ENCODE data around the gene ZNF821. TPM values are rescaled to one million over a fixed set of nuclear protein-coding genes. Genes with fewer than 3 reads are reported as not detected.

Gene ZNF821
- total RNA-seq, 4 donors from 2014 or later: 3.4 to 6.3 (median 4.3) TPM

DNA sequence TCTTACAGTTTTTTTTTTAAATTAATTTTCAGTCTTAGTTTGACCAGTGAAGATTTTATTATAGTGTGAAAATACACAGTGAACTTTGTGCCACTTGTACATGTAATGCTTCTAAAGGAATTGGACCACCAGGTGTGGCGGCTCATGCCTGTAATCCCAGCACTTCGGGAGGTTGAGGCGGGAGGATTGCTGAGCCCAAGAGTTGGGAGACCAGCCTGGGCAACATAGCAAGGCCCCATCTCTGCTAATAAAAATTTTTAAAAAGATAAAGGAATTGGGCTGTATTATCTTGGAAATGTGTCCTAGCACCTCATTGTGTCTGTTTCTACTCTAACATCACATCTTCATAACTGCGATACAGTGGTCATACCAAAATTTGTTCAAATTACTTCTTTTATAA lies 15.2 kb upstream of the ZNF821 start:
- TF ChIP-seq, protein P1, sequence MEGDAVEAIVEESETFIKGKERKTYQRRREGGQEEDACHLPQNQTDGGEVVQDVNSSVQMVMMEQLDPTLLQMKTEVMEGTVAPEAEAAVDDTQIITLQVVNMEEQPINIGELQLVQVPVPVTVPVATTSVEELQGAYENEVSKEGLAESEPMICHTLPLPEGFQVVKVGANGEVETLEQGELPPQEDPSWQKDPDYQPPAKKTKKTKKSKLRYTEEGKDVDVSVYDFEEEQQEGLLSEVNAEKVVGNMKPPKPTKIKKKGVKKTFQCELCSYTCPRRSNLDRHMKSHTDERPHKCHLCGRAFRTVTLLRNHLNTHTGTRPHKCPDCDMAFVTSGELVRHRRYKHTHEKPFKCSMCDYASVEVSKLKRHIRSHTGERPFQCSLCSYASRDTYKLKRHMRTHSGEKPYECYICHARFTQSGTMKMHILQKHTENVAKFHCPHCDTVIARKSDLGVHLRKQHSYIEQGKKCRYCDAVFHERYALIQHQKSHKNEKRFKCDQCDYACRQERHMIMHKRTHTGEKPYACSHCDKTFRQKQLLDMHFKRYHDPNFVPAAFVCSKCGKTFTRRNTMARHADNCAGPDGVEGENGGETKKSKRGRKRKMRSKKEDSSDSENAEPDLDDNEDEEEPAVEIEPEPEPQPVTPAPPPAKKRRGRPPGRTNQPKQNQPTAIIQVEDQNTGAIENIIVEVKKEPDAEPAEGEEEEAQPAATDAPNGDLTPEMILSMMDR (IDR thresholded peaks at IDR 0.05; ENCODE audit: low read depth): no peak

DNA sequence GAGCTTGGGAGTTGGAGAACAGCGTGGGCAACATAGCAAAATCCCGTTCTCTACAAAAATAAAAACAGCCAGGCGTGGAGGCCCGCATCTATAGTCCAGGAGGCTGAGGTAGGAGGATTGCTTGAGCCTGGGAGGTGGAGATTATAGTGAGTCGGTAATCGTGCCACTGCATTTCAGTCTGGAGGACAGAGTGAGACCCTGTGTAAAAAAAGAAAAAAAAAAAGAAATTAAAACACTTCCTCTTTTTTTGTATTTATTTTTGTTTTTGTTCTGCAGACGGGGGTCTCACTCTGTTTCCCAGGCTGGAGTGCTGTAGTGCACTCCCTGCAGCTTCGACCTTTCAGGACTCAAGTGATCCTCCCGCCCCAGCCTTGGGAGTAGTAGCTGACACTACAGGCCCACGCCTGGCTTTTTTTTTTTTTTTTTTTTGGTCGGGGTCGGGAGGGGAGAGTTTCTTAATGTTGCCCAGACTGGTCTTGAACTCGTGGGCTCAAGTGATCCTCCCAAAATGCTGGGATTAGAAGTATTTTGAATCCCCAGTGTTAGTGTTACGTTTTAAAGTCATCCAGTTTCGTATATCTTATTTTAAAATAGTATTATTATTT lies 12.9 kb upstream of the ZNF821 start:
- TF ChIP-seq, protein P1 (IDR thresholded peaks at IDR 0.05; ENCODE audit: low read depth): no peak

DNA sequence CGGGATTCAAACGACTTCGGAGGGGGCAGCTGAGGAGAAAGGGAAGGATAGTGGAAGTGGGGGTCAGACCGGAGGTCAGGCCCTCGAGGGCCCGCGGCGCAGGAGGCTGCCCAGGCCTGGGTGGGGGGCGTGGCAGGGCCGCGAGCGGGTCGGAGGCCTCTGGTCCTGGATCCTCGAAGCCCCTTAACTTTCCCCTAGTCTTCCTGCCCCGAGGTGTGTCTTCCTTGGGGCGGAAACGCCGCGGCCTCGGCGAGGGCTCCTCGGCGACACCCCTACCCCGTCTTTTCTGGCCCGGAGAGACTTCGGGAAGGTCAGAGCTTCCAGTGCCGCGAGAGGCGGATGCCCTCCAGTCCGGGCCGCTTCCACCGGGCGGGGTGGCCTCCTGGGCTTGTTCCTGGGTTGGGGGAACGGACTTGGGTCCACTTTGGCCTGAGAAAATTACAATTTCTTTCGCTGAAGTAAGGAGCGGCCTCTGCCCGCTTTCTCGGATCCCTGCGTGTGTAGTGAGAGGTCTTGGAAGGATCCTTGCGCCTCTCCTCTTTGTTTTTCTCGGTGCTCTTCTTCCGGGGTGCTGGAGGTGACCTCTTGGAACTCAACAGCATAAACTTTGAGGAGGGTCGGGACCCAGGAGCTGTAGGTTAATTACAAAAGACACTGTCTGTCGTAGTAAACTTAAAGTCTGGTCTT lies 11.8 kb upstream of the ZNF821 start:
- TF ChIP-seq, protein P1 (IDR thresholded peaks at IDR 0.05; ENCODE audit: low read depth): no peak

DNA sequence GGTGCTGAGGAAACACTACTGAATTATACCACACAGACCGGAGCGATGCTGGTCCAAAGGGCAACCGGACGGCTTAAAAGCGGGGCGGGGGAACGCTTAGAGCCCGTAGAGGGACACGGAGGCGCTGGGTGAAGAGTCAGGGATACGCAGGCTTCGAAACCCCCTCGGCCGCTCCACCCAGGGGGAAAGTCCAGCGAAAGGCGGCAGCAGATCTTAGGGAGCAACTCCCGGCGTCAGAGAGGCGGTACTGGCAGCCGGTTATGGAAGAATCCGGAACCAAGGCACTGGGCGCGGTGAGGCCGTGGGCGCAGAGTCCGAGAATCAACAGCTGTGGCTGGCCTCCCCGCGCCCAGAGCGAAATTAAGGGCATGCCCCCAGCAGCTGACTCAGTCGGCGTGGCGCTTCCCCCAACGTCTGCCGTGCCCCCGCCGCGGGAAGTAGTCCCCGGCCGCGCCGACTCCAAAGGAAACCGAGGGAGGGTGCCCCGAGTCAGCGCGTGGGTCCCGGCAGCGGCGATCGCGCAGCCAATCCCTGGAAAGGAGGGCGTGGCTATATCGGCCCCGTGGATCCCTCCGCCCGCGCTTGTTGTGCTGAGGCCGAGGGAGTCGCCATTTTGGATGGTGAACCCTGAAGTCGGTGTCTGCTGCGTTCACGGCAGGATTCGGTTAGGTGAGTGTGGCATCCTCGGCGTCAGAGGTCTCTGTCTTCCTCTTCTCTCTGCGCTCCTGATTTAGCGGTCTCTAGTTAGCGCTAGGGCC lies 11.1 kb upstream of the ZNF821 start, which contains the start of gene IST1:
IST1 (plus strand) TSS at position 611 of the 758 bp plus-strand sequence. CDS start 20,110 bp downstream, outside the sequence.
- TF ChIP-seq, protein P1 (IDR thresholded peaks at IDR 0.05; ENCODE audit: low read depth): no peak

DNA sequence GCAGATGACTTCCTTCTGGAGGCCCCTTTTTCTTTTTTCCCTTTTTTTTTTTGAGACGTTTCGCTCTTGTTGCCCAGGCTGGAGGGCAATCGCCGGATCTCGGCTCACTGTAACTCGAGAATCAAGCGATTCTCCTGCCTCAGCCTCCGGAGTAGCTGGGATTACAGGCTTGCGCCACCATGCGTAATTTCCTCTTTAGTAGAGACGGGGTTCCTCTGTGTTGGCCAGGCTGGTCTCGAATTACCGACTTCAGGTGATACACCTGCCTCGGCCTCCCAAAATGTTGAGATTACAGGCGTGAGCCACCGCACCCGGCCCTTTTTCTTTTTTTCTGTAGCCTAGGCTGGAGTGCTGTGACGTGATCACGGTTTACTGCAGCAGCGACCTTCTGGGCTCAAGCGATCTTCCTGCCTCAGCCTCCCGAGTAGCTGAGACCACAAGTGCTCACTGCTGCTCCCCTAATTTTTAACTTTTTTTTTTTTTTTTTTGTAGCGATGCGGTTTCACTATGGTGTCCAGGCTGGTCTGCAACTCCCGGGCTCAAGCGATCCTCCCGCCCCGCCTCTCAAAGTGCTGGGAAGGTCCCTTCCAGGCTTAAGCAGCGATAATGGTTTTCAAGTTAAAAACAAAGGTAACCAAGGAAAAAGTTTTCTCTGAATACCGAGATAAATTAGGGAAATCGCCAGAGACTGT lies 10.4 kb upstream of the ZNF821 start:
- TF ChIP-seq, protein P1 (IDR thresholded peaks at IDR 0.05; ENCODE audit: low read depth): no peak

DNA sequence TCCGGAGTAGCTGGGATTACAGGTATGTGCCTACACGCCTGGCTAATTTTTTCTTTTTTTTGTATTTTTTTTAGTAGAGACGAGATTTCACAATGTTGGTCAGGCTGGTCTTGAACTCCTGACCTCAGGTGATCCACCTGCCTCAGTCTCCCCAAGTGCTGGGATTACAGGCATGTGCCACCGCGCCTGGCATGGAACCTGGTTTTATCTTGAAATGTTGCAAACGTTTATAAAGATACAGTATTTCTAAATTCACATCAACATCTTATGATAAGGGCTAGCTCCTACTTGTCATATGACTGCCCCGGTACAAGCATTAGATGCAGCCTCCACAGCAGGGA lies 9.9 kb upstream of the ZNF821 start:
- TF ChIP-seq, protein P1 (IDR thresholded peaks at IDR 0.05; ENCODE audit: low read depth): no peak

Data from subcutaneous adipose tissue (tissue), 4 donors.